HUES64 (cell line): ENCODE results near the gene ADGRD2.
"Not testable (repeated sequence)": the region's sequence is repeated elsewhere in the genome, so short reads cannot be mapped to it uniquely, and the experiment has no call there.

Source experiments
- H3K27ac ChIP-seq: 2 replicates; pipeline ENCODE4 v1.7.0; 2013; ENCODE audit warnings: low read depth, low read length, inconsistent platforms
- H3K27me3 ChIP-seq: 2 replicates; pipeline ENCODE4 v1.6.1; 2013; ENCODE audit warnings: mild to moderate bottlenecking, low read length; ENCODE audit not compliant: insufficient read depth
- H3K36me3 ChIP-seq: 2 replicates; pipeline ENCODE4 v1.6.1; 2013; ENCODE audit warnings: mild to moderate bottlenecking, low read length; ENCODE audit not compliant: insufficient read depth
- H3K4me1 ChIP-seq: 2 replicates; pipeline ENCODE4 v1.6.1; 2013; ENCODE audit warnings: mild to moderate bottlenecking, low read length, moderate library complexity; ENCODE audit not compliant: insufficient read depth
- H3K4me3 ChIP-seq: 2 replicates; pipeline ENCODE4 v1.5.1; 2013; ENCODE audit warnings: mild to moderate bottlenecking, low read length, moderate library complexity
- H3K9ac ChIP-seq: 2 replicates; pipeline ENCODE4 v1.6.1; 2013; ENCODE audit warnings: mild to moderate bottlenecking, low read depth, low read length
- H3K9me3 ChIP-seq: 2 replicates; pipeline ENCODE4 v1.6.1; 2013; ENCODE audit warnings: low read depth, low read length; ENCODE audit not compliant: insufficient read depth
- WGBS: fragments of 150-250, 120-280 bp; methylation state at CpG from one replicate; pipeline ENCODE4 v1.1.7; 2013; ENCODE audit warnings: missing lambda C conversion rate; 5-methylcytosine and 5-hydroxymethylcytosine counted together

Gene ADGRD2

DNA sequence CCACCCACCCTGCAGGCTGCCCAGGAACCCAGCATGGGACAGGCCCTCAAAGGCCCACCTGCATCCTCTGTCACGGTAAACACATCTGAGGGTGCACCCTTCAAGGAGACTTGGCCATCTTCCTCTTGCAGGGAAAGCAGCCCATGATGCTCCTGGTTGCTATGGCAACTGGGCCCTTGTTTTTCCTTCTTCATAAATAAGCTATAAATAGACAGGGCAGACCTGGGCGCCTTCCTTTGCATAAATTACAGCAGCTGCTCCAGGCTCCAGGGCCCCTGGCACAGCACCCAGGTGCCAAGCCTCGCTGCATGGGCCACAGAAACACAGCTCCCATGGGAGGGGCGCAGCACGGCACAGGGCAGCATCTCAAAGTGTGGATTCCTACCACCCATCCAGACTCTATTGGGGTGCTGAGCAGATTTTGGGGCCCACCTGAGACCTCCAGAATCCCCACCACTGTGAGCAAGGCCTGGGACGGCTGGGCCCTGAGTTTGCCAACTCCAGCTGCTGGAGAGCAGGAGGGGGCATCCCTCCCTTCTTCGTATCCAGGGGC lies 29.2 kb upstream of the ADGRD2 start:
- WGBS: 90% methylated on average over 7 of the region's 7 CpGs
- H3K36me3 ChIP-seq: no peaks in the 10 kb centered on the region
- H3K4me3 ChIP-seq: no peak overlapping the region
- H3K9ac ChIP-seq: no peak overlapping the region
- H3K27me3 ChIP-seq: no peaks in the 10 kb centered on the region; the same call in 1 of the 2 replicates
- H3K9me3 ChIP-seq: no peaks in the 10 kb centered on the region
- H3K4me1 ChIP-seq: no peaks in the 10 kb centered on the region
- no peak overlapping the region for H3K27ac ChIP-seq

DNA sequence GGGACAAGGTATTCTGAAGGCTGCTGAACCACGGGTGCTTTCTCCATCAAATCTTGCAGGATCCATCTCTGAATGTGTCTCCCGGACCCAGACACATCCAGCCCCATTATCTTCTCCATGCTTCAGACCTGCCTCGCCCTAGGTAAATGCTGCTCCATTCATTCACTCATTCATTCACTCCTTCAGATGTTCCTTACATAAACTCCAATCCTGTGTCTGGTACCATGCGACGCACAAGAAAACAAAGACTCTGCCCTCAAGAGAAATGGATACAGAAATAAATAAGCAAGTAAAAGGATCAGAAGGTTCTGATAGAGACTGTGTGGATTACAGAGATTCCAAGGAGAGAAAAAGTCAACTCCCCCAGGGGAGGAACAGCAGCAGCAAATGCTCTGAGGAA lies 27.1 kb upstream of the ADGRD2 start:
- Histone ChIP-seq H3K36me3 (no peaks in the 10 kb centered on the region), H3K27ac (no peak overlapping the region), H3K27me3 (no peaks in the 10 kb centered on the region; the same call in 1 of the 2 replicates), H3K9me3 (no peaks in the 10 kb centered on the region), H3K4me3 (no peak overlapping the region), H3K9ac (no peak overlapping the region), H3K4me1 (no peaks in the 10 kb centered on the region)
- 95% methylated on average over 5 of the region's 5 CpGs for WGBS

GRCh38 chr9:124423591-124423990 lies 26.7 kb upstream of the ADGRD2 start:
- Histone ChIP-seq H3K36me3 (no peaks in the 10 kb centered on the region), H3K27ac (no peak overlapping the region), H3K4me1 (no peaks in the 10 kb centered on the region), H3K4me3 (no peak overlapping the region), H3K9ac (no peak overlapping the region), H3K27me3 (no peaks in the 10 kb centered on the region; the same call in 1 of the 2 replicates), H3K9me3 (no peaks in the 10 kb centered on the region)
- WGBS: 75% methylated on average over 11 of the region's 11 CpGs

DNA sequence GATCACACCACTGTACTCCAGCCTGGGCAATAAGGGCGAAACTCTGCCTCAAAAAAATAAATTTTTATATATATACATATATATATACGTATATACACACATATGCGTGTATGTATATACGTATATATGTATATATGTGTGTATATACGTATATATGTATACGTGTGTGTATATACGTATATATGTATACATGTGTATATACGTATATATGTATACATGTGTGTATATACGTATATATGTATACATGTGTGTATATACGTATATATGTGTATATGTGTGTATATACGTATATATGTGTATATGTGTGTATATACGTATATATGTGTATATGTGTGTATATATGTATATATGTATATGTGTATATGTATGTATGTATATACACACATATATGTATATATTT lies 24.5 kb upstream of the ADGRD2 start:
- H3K27me3 ChIP-seq, H3K36me3 ChIP-seq, H3K9ac ChIP-seq, H3K4me3 ChIP-seq, H3K9me3 ChIP-seq, H3K4me1 ChIP-seq, H3K27ac ChIP-seq: not testable (repeated sequence)
- WGBS: no CpG with 5 or more reads among the region's 12 CpGs

- 93% methylated on average over 7 of the region's 7 CpGs for WGBS
- H3K4me1 ChIP-seq: no peaks in the 10 kb centered on the region
- H3K27ac ChIP-seq: no peak overlapping the region
- H3K4me3 ChIP-seq: no peak overlapping the region
- H3K36me3 ChIP-seq: no peaks in the 10 kb centered on the region
- H3K9me3 ChIP-seq: no peaks in the 10 kb centered on the region
- H3K27me3 ChIP-seq: no peaks in the 10 kb centered on the region; the same call in 1 of the 2 replicates
- no peak overlapping the region for H3K9ac ChIP-seq
These were observed 23.9 kb upstream of the ADGRD2 start for GRCh38 chr9:124426361-124426760.

DNA sequence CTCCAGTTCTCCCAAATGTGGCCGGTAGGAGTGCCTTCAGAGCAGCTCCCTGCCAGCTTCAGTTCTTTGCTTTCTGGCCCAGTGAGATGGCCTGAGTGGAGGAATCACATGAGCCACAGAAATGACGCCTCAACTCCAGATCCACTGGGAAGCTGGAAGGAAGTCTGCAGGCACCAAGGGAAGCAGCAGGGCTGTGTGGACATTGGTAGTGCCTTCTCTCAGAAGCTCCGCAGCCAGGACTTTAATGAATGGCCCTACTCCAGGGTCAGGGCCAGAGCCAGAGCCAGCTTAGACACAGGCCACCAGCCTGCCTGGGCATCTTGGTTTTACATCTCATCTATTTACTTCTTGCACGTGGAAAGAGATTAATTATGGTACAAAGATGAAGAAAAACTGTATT lies 23.0 kb upstream of the ADGRD2 start:
- WGBS: 93% methylated on average over 3 of the region's 4 CpGs

DNA sequence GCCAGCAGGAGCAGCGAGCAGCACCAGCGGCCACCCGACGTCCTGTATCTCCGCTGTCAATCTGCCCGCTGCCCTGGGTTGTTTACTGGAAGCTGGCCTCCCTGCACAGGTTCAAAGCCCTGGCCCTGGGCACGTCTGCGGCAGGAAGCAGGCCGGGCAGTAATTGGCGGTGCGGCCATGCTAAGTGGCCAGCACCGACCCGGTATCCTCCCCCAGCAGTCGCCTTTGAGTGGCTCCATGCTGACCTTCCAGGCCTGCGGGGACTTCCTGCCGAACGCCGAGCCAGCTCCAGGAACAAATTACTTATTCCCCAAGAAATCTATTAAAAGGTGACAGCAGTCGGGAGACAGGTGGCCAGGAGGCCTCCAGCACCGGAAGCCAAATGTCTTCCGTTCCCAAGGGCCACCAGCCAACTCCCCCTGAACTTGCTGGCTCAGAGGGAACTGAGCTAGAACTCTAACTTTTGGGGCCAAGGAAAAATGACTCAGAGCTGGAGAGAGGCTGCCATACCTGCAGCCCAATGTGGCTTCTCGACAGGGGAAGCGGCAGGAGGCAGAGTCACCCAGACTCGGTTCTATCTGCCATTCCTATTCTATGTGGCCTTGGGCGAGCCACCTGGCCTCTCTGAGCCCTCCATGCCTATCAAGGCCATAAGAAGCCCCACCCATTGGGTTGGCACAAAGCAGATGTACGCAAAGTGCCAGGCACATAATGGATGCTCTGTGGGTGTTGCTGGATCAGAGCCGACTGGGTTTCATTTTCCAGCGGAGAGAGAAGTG lies 21.3 kb upstream of the ADGRD2 start:
- H3K27ac ChIP-seq: no peak overlapping the region
- no peaks in the 10 kb centered on the region for H3K4me1 ChIP-seq
- no peak overlapping the region for H3K9ac ChIP-seq
- H3K27me3 ChIP-seq: no peaks in the 10 kb centered on the region; the same call in 1 of the 2 replicates
- no peaks in the 10 kb centered on the region for H3K9me3 ChIP-seq
- no peaks in the 10 kb centered on the region for H3K36me3 ChIP-seq
- WGBS: 94% methylated on average over 28 of the region's 28 CpGs
- H3K4me3 ChIP-seq: no peak overlapping the region

More for the DNA sequence above, 23.0 kb upstream of the ADGRD2 start:
- no peaks in the 10 kb centered on the region for H3K9me3 ChIP-seq
- H3K27ac ChIP-seq: no peak overlapping the region
- no peaks in the 10 kb centered on the region; the same call in 1 of the 2 replicates for H3K27me3 ChIP-seq
- H3K36me3 ChIP-seq: no peaks in the 10 kb centered on the region
- H3K4me3 ChIP-seq: no peak overlapping the region
- H3K4me1 ChIP-seq: no peaks in the 10 kb centered on the region
- no peak overlapping the region for H3K9ac ChIP-seq

DNA sequence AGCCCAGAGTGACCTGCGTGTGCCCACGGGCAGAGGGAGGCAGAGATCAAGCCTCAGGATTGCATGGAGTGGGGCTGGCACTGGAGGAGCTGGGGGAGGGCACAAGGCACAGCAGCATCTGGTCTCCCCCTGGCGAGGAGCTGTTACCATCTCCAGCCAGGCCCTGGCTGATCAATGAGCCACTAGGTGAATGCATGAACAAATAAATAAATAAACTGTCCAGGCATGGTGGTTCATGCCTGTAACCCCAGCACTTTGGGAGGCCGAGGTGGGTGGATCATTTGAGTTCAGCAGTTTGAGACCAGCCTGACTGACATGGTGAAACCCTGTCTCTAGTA lies 20.8 kb upstream of the ADGRD2 start:
- H3K36me3 ChIP-seq: no peaks in the 10 kb centered on the region
- H3K9me3 ChIP-seq: no peaks in the 10 kb centered on the region
- H3K9ac ChIP-seq: no peak overlapping the region
- 90% methylated on average over 4 of the region's 4 CpGs for WGBS
- H3K27me3 ChIP-seq: no peaks in the 10 kb centered on the region
- H3K4me3 ChIP-seq: no peak overlapping the region
- H3K27ac ChIP-seq: no peak overlapping the region
- no peaks in the 10 kb centered on the region for H3K4me1 ChIP-seq

- Histone ChIP-seq H3K4me3 (no peak overlapping the region), H3K9ac (no peak overlapping the region), H3K4me1 (no peaks in the 10 kb centered on the region), H3K36me3 (no peaks in the 10 kb centered on the region), H3K27me3 (no peaks in the 10 kb centered on the region), H3K9me3 (no peaks in the 10 kb centered on the region), H3K27ac (no peak overlapping the region)
These were observed 13.9 kb upstream of the ADGRD2 start for GRCh38 chr9:124436320-124436719.

DNA sequence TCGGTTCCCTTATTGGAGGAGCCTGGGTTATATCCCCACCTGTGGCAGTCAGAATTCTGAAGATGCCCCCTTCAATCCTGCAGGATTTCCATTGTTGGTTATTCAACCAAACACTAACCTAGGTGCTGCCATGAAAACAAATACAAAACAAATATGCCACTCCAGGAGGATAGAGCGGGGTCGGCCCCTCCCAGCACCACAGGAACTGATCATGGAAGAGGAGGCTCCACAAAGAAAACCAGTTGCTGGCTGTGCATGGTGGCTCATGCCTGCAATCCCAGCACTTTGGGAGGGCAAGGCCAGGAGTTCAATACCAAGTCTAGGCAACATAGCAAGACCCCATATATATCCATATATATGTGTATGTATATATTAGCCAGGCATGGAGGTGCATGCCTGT lies 13.2 kb upstream of the ADGRD2 start:
- Histone ChIP-seq H3K4me3 (no peak overlapping the region), H3K4me1 (no peaks in the 10 kb centered on the region), H3K27ac (no peak overlapping the region), H3K27me3 (no peaks in the 10 kb centered on the region), H3K9me3 (no peaks in the 10 kb centered on the region), H3K9ac (no peak overlapping the region), H3K36me3 (no peaks in the 10 kb centered on the region)
- WGBS: 95% methylated on average over 3 of the region's 3 CpGs

GRCh38 chr9:124438091-124438490 lies 12.2 kb upstream of the ADGRD2 start:
- H3K9me3 ChIP-seq: no peaks in the 10 kb centered on the region
- no peak overlapping the region for H3K27ac ChIP-seq
- WGBS: 92% methylated on average over 9 of the region's 9 CpGs
- H3K4me3 ChIP-seq: no peak overlapping the region
- H3K36me3 ChIP-seq: no peaks in the 10 kb centered on the region
- no peak overlapping the region for H3K9ac ChIP-seq
- H3K27me3 ChIP-seq: no peaks in the 10 kb centered on the region
- H3K4me1 ChIP-seq: no peaks in the 10 kb centered on the region

DNA sequence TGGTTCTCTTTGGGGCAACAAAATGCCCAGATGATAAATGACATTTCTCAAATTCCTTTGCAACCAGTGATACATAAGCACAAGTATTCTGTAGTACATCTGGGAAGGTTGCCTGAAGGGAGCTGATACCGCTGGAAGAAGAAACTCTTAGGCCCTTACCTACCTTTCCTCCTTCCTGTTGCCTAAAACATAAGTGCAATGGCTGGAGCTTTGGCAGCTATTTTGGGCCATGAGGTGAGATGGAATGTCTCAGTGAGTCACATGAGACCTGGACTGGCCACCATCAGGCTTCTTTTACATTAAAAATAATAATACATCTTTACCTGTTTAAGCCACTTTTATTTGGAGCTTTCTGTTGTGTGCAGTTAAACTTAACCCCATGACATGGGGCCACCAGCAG lies 11.2 kb upstream of the ADGRD2 start:
- 83% methylated on average over 1 of the region's 1 CpG for WGBS
- no peak overlapping the region for H3K27ac ChIP-seq
- no peak overlapping the region for H3K9ac ChIP-seq
- H3K36me3 ChIP-seq: no peaks in the 10 kb centered on the region
- H3K4me3 ChIP-seq: no peak overlapping the region
- H3K4me1 ChIP-seq: no peaks in the 10 kb centered on the region
- no peaks in the 10 kb centered on the region for H3K9me3 ChIP-seq
- H3K27me3 ChIP-seq: no peaks in the 10 kb centered on the region
